Ovary (tissue), 9 donors: ENCODE measurements around the gene STEAP1B. TPM values are rescaled to one million over a fixed set of nuclear protein-coding genes. Genes with fewer than 3 reads are reported as not detected.
"Not testable (repeated sequence)": the region's sequence is repeated elsewhere in the genome, so short reads cannot be mapped to it uniquely, and the experiment has no call there.

Experiments
- DNase-seq, 5 donors: peaks; one replicate each; pipeline ENCODE4 v3.0.0-alpha.2; 2019 to 2020
- H3K27ac ChIP-seq, 2 donors: fragments of 200-600 bp; one replicate each; pipeline versions ENCODE4 v1.5.1 to v1.8.0; 2019 to 2022
- H3K27me3 ChIP-seq: fragments of 200-600 bp; one replicate; pipeline ENCODE4 v1.8.0; 2022
- H3K36me3 ChIP-seq: fragments of 200-600 bp; sonication (generic); one replicate; pipeline ENCODE4 v1.5.1; 2019
- H3K4me1 ChIP-seq: one replicate; pipeline ENCODE4 v1.8.1; 2013; ENCODE audit warnings: mild to moderate bottlenecking, moderate library complexity; ENCODE audit not compliant: insufficient read depth
- H3K4me3 ChIP-seq: fragments of 200-600 bp; sonication (generic); one replicate; pipeline ENCODE4 v1.5.1; 2017
- H3K9me3 ChIP-seq, 2 donors: fragments of 200-600 bp in 1 of 2; sonication (generic) in 1 of 2; one replicate each; pipeline versions ENCODE4 v1.5.1 to v1.8.1; 2013 to 2019; ENCODE audit warnings: mild to moderate bottlenecking in 1 of 2, moderate library complexity in 1 of 2
- EP300 ChIP-seq: sonication (generic); formaldehyde crosslinking; IDR thresholded peaks from one replicate; pipeline ENCODE4 v1.6.1; 2017; ENCODE audit warnings: antibody characterized with exemption
- POLR2A ChIP-seq: fragments of 450-650 bp; IDR thresholded peaks from one replicate; pipeline ENCODE4 v1.6.1; 2017; ENCODE audit warnings: antibody characterized with exemption, mild to moderate bottlenecking, moderate library complexity
- WGBS, 3 donors: extraction: QIAGEN DNeasy Blood & Tissue Kit in 1 of 3; methylation state at CpG; one replicate each; pipeline versions ENCODE4 v1.1.5 to v1.1.7; 2013 to 2017; 5-methylcytosine and 5-hydroxymethylcytosine counted together
- intact Hi-C, 4 donors: fragments of 100-400 bp; cut with DNase I; formaldehyde crosslinking; loops; one replicate each; pipeline versions ENCODE4 v1.11.0 to v1.15.1; 2022 to 2023
- polyA plus RNA-seq, 2 donors: library from polyadenylated mRNA; stranded (reverse); fragments of 200-250 nt in 1 of 2; fragments of 350-450 nt in 1 of 2; fragmentation: Illumina TruSeq in 1 of 2; extraction: RNeasy Lipid Tissue Mini Kit (QIAGEN cat#74804) in 1 of 2; gene quantifications; one replicate each; pipeline ENCODE4 v1.2.3, GENCODE V29; 2013 to 2014
- total RNA-seq, 7 donors: library from RNA; depleted of rRNA in 2 of 7; stranded (reverse); fragments of >200 nt in 2 of 7; fragmentation: NEBNext Ultra II Directional in 3 of 7; extraction: Animal tissue kit (Norgen Biotek cat#: 25700) in 3 of 7; gene quantifications; one replicate each; pipeline versions ENCODE4 v1.1.0 to v1.2.4, GENCODE V29; 2016 to 2023
- TF ChIP-seq, protein P1 (sequence below), 3 donors: fragments of 450-650 bp in 2 of 3; fragments of 200-600 bp in 1 of 3; IDR thresholded peaks; one replicate each; pipeline versions ENCODE4 v1.5.1 to v1.8.0; 2016 to 2022; ENCODE audit warnings: antibody characterized with exemption in 3 of 3, mild to moderate bottlenecking in 1 of 3
- donor health status: DM: no; HTN: no; CAD: no; lungs with moderate emphysema.
- donor health status: DM: no; HTN: no; CAD: no.
- donor health status: Bipolar disorder and iron deficiency.
- donor health status: DM: yes; HTN: yes; CAD: no.
- donor health status: DM: no; HTN: no; CAD: no.
- donor health status: DM: yes; HTN: yes; CAD: no.

STEAP1B gene
- total and polyA plus RNA-seq, 9 donors = 0.25 to 0.78 (median 0.37) TPM; not detected in 1

DNA sequence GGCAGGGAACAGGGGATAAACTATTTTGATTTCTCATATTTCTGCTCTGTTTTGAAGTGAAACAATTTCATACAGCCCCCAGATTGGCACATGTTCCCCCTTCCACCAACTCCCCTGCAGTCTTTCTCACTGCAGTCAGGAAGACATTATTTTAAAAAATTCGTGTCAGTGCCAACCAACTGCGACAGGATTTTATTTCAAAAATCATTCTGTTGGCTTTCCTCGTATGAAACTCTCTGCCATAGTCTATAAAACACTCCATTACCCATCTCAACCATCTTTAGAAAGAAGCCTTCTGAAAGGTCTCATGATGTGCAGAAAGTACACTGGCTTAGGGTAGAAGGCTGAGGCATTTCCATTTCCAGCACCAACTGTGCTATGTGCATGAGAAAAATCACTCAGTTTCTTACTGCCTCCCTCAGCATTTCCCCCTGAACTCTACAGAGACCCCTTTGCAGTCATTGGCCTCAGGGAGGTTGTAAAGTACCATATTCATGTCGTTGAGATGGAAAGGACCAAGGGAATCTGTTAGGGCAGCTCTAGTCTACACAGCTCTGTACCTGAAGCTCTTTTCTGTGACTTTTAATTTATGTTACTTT, 46.9 kb downstream of the STEAP1B start:
- no peaks in the 10 kb centered on the region for H3K9me3 ChIP-seq
- no peaks in the 10 kb centered on the region for H3K36me3 ChIP-seq
- H3K27me3 ChIP-seq = no peaks in the 10 kb centered on the region
- TF ChIP-seq EP300 (no peak), POLR2A (no peak)
- TF ChIP-seq, protein P1, sequence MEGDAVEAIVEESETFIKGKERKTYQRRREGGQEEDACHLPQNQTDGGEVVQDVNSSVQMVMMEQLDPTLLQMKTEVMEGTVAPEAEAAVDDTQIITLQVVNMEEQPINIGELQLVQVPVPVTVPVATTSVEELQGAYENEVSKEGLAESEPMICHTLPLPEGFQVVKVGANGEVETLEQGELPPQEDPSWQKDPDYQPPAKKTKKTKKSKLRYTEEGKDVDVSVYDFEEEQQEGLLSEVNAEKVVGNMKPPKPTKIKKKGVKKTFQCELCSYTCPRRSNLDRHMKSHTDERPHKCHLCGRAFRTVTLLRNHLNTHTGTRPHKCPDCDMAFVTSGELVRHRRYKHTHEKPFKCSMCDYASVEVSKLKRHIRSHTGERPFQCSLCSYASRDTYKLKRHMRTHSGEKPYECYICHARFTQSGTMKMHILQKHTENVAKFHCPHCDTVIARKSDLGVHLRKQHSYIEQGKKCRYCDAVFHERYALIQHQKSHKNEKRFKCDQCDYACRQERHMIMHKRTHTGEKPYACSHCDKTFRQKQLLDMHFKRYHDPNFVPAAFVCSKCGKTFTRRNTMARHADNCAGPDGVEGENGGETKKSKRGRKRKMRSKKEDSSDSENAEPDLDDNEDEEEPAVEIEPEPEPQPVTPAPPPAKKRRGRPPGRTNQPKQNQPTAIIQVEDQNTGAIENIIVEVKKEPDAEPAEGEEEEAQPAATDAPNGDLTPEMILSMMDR (IDR thresholded peaks at IDR 0.05) = no peak
- no peak overlapping the region for H3K27ac ChIP-seq
- WGBS, 3 donors = 30 to 37% (median 35%) methylated on average over 4 of the region's 4 CpGs
- H3K4me1 ChIP-seq = no peaks in the 10 kb centered on the region
- intact Hi-C loops = no loop called here
- no peak for DNase-seq
- no peak overlapping the region for H3K4me3 ChIP-seq

DNA sequence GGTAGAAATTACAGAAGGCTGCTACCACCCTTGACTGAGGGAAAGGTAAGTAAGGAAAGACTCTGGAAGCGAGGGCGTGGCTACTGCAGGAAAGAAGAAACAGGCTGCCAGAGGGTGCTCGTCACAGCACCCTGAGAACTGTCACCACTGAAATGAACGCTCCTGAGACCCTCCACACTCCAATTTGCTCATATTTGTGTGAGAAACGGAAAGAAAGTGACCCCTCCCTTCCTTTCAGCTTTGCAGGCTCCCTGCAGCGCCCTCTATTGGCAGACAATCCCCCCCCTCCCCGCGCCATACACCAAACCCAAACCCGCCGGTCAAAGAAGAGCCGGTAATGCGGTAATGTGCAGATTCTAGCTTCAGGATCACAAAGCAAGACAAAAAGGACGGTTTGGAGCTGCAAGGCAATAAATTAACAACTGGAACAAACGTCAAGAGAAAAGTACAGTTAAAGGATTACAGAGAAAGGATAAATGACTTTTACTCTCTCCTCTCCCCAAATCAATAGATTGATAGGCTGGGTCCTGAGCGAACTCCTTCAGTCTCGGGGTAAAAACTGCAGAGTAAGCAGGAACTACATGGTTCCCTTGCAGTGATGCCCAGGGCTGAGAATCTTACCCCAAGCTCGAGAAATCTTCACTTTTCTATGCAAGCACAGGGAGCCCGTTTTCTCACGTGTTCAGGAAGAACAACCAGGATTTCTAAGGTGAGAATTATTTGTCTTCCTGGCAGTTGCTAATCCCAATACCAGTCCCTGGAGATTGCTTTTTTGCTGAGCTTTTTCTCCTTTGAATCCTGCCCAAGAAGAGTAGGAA, 47.6 kb downstream of the STEAP1B start:
- no peak overlapping the region for H3K4me3 ChIP-seq
- no peaks in the 10 kb centered on the region for H3K9me3 ChIP-seq
- no peaks in the 10 kb centered on the region for H3K27me3 ChIP-seq
- H3K4me1 ChIP-seq = no peaks in the 10 kb centered on the region
- TF ChIP-seq EP300 (no peak), POLR2A (no peak)
- TF ChIP-seq, protein P1 (IDR thresholded peaks at IDR 0.05) = no peak
- intact Hi-C loops = no loop called here
- DNase-seq = peak in 3 of 5 donors; percentile 25 to 46 (median 29)
- 15 to 23% (median 20%) methylated on average over 19 of the region's 19 CpGs for WGBS, 3 donors
- no peak overlapping the region for H3K27ac ChIP-seq
- no peaks in the 10 kb centered on the region for H3K36me3 ChIP-seq

- H3K27me3 ChIP-seq, H3K9me3 ChIP-seq, H3K27ac ChIP-seq, H3K36me3 ChIP-seq, DNase-seq, intact Hi-C loops, H3K4me1 ChIP-seq, H3K4me3 ChIP-seq: not testable (repeated sequence)
Measured at GRCh38 chr7:22450013-22450412, 50.0 kb downstream of the STEAP1B start.

DNA sequence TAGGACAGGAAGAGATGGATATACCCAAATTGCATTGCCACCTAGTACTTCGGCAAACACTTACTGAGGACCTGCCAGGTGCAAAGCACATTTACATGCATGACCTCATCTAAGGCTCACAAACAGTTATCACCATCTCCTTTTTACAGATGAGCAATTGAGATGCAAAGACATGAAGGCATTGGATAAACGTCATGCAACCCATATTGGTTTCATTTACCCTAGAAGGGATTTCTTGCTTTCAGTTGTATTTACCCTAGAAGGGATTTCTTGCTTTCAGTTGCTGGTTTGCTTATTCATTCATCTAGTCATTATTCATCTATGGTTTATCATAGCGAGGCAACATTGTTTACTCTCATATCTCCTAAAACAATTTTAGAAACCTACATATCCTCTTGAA, 52.2 kb downstream of the STEAP1B start:
- 86 to 93% (median 92%) methylated on average over 3 of the region's 3 CpGs for WGBS, 3 donors
- DNase-seq = no peak
- Histone ChIP-seq H3K4me3 (no peak overlapping the region), H3K4me1 (no peaks in the 10 kb centered on the region), H3K36me3 (no peaks in the 10 kb centered on the region), H3K27ac (no peak overlapping the region), H3K27me3 (no peaks in the 10 kb centered on the region), H3K9me3 (no peaks in the 10 kb centered on the region)
- intact Hi-C loops = no loop called here
- TF ChIP-seq, protein P1 (IDR thresholded peaks at IDR 0.05) = no peak
- TF ChIP-seq EP300 (no peak), POLR2A (no peak)

DNA sequence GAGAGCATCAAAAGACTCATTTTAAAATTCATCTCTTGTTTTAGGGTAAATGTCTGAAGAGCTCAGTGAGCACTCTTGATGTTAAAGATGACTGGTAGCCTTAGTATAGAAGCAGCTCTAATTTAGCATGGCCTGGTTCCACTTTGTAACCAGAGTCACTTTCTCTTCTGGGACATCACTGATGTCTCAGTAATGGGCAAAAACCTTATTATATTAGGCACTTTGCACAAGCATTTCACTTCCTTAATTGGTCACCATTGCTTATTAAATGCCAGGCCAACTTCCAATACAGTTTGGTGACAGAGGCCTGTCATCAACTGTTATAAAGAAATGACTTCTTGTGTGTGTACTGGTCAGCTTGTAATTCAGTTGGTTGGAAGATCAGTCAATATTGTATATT, 53.0 kb downstream of the STEAP1B start:
- no peaks in the 10 kb centered on the region for H3K4me1 ChIP-seq
- no peak overlapping the region for H3K27ac ChIP-seq
- no peak for DNase-seq
- TF ChIP-seq EP300 (no peak), POLR2A (no peak)
- TF ChIP-seq, protein P1 (IDR thresholded peaks at IDR 0.05) = no peak
- H3K36me3 ChIP-seq = no peaks in the 10 kb centered on the region
- no peaks in the 10 kb centered on the region for H3K9me3 ChIP-seq
- no peaks in the 10 kb centered on the region for H3K27me3 ChIP-seq
- H3K4me3 ChIP-seq = no peak overlapping the region
- intact Hi-C loops = no loop called here
